ENCODE results near the gene KASH5. TPM values are rescaled to one million over a fixed set of nuclear protein-coding genes. Genes with fewer than 3 reads are reported as not detected.

Gene KASH5
- total RNA-seq, 5 donors from 2014 or later (not counting 1 experiment from before 2014, with no cell fraction given): 0.25 to 0.26 TPM; not detected in 3

DNA sequence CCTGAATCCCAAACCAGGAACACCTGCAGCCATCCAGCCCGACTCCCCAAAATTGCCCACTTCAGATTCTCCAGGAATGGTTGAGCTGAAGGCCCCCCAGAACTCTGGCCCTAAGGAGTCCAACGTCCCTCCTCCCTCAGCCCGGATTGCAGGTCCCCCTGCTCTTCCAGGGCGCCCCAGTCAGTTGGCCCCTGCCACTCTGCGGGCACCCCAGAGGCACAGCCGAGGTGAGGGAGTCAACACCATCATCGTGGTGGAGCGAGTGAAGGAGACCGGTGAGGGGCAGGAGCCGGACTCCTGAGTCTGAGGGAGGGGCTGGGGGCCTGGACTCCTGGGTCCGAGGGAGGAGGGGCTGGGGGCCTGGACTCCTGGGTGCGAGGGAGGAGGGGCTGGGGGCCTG lies 39.3 kb downstream of the KASH5 start:
- H3K4me1 ChIP-seq (ENCODE audit: control insufficient read depth in 1 of 2, extremely low read depth in 1 of 2, insufficient read depth in 2 of 2, low read length in 2 of 2): peaks cover 15 to 61% of the 10 kb centered on the region in 2 experiments
- DNase-seq: no peak
- H3K36me3 ChIP-seq (ENCODE audit: control insufficient read depth in 2 of 2, extremely low read depth in 1 of 2, insufficient read depth in 1 of 2, low read length in 1 of 2): no peaks in the 10 kb centered on the region
- 47% methylated on average over 12 of the region's 12 CpGs for WGBS (ENCODE audit: insufficient coverage)
- H3K4me3 Mint-ChIP-seq: peak overlapping the region in 1 of 3 donors; percentile 62
- H3K27ac Mint-ChIP-seq: peak overlapping the region in 1 of 2 donors; percentile 81
- no peak overlapping the region for H3K27ac ChIP-seq (ENCODE audit: low read length)
- ATAC-seq (replicated peaks in 1 of 4): no peak
- H3K27me3 ChIP-seq (replicated peaks in 1 of 2; ENCODE audit: control insufficient read depth in 2 of 2, extremely low read depth in 1 of 2, insufficient read depth in 2 of 2, low read length in 1 of 2): peaks cover 17 to 99% of the 10 kb centered on the region in 2 experiments
- peaks cover 6% of the 10 kb centered on the region for H3K36me3 Mint-ChIP-seq
- CTCF ChIA-PET: interaction anchor here in 1 of 2 donors (0.6 to 0.7 kb wide), 2 partner anchors 79 to 123 kb away, joined by 3 read pairs; no protein-coding TSS in a partner anchor
- peaks cover 74 to 88% of the 10 kb centered on the region in 2 donors for H3K27me3 Mint-ChIP-seq
- H3K4me1 Mint-ChIP-seq: peaks cover 55 to 69% (median 67%) of the 10 kb centered on the region in 3 donors
- H3K9me3 ChIP-seq: no peaks in the 10 kb centered on the region
- no peaks in the 10 kb centered on the region for H3K9me3 Mint-ChIP-seq
- H3K4me3 ChIP-seq (ENCODE audit: control insufficient read depth in 1 of 2, extremely low read depth in 1 of 2, low read length in 1 of 2): no peak overlapping the region
- POLR2A ChIA-PET: no interaction called here

- Mint-ChIP-seq H3K9me3 (no peaks in the 10 kb centered on the region), H3K36me3 (peaks cover 6% of the 10 kb centered on the region), H3K27me3 (peaks cover 70 to 89% of the 10 kb centered on the region in 2 donors), H3K4me1 (peaks cover 54 to 67% (median 65%) of the 10 kb centered on the region in 3 donors), H3K4me3 (peak overlapping the region; percentile 47 to 62 (median 49)), H3K27ac (no peak overlapping the region)
- H3K36me3 ChIP-seq (ENCODE audit: control insufficient read depth in 2 of 2, extremely low read depth in 1 of 2, insufficient read depth in 1 of 2, low read length in 1 of 2): no peaks in the 10 kb centered on the region
- 4% methylated on average over 45 of the region's 45 CpGs for WGBS (ENCODE audit: insufficient coverage)
- ChIA-PET POLR2A (interaction anchor here in 1 of 2 donors (0.6 kb wide), 1 partner anchor 34 kb away, joined by 3 read pairs; no protein-coding TSS in a partner anchor), CTCF (no interaction called here)
- DNase-seq (peak in 2 of 35 experiments; percentile 35 to 47), ATAC-seq (replicated peaks in 1 of 4) (peak; percentile 28 to 48 (median 44))
- no peaks in the 10 kb centered on the region for H3K9me3 ChIP-seq
- H3K27me3 ChIP-seq (replicated peaks in 1 of 2; ENCODE audit: control insufficient read depth in 2 of 2, extremely low read depth in 1 of 2, insufficient read depth in 2 of 2, low read length in 1 of 2): peaks cover 13 to 99% of the 10 kb centered on the region in 2 experiments
- H3K27ac ChIP-seq (ENCODE audit: low read length): no peak overlapping the region
- peaks cover 12 to 61% of the 10 kb centered on the region in 2 experiments for H3K4me1 ChIP-seq (ENCODE audit: control insufficient read depth in 1 of 2, extremely low read depth in 1 of 2, insufficient read depth in 2 of 2, low read length in 2 of 2)
- peak overlapping the region in 1 of 2 donors; percentile 36 for H3K4me3 ChIP-seq (ENCODE audit: control insufficient read depth in 1 of 2, extremely low read depth in 1 of 2, low read length in 1 of 2)
These were observed 40.0 kb downstream of the KASH5 start for GRCh38 chr19:49427855-49428546.

- CTCF ChIA-PET: interaction anchor here in 1 of 2 donors (0.7 kb wide), 1 partner anchor 88 kb away, joined by 3 read pairs; no protein-coding TSS in a partner anchor
- ATAC-seq (replicated peaks in 1 of 4) (no peak), DNase-seq (no peak)
- no peaks in the 10 kb centered on the region for H3K36me3 ChIP-seq (ENCODE audit: control insufficient read depth in 2 of 2, extremely low read depth in 1 of 2, insufficient read depth in 1 of 2, low read length in 1 of 2)
- H3K27ac Mint-ChIP-seq: no peak overlapping the region
- no peak overlapping the region for H3K27ac ChIP-seq (ENCODE audit: low read length)
- H3K27me3 ChIP-seq (replicated peaks in 1 of 2; ENCODE audit: control insufficient read depth in 2 of 2, extremely low read depth in 1 of 2, insufficient read depth in 2 of 2, low read length in 1 of 2): peaks cover 16 to 99% of the 10 kb centered on the region in 2 experiments
- POLR2A ChIA-PET: no interaction called here
- WGBS (ENCODE audit: insufficient coverage): 31% methylated on average over 13 of the region's 29 CpGs
- no peaks in the 10 kb centered on the region for H3K9me3 Mint-ChIP-seq
- H3K27me3 Mint-ChIP-seq: peaks cover 71 to 91% of the 10 kb centered on the region in 2 donors
- H3K9me3 ChIP-seq: no peaks in the 10 kb centered on the region
- H3K36me3 Mint-ChIP-seq: peaks cover 6% of the 10 kb centered on the region
- peaks cover 52 to 65% (median 64%) of the 10 kb centered on the region in 3 donors for H3K4me1 Mint-ChIP-seq
- H3K4me3 Mint-ChIP-seq: peak overlapping the region; percentile 37 to 62 (median 49)
- H3K4me3 ChIP-seq (ENCODE audit: control insufficient read depth in 1 of 2, extremely low read depth in 1 of 2, low read length in 1 of 2): peak overlapping the region in 1 of 2 donors; percentile 2
- peaks cover 7 to 61% of the 10 kb centered on the region in 2 experiments for H3K4me1 ChIP-seq (ENCODE audit: control insufficient read depth in 1 of 2, extremely low read depth in 1 of 2, insufficient read depth in 2 of 2, low read length in 2 of 2)
These were observed 40.8 kb downstream of the KASH5 start for GRCh38 chr19:49428547-49429451.

DNA sequence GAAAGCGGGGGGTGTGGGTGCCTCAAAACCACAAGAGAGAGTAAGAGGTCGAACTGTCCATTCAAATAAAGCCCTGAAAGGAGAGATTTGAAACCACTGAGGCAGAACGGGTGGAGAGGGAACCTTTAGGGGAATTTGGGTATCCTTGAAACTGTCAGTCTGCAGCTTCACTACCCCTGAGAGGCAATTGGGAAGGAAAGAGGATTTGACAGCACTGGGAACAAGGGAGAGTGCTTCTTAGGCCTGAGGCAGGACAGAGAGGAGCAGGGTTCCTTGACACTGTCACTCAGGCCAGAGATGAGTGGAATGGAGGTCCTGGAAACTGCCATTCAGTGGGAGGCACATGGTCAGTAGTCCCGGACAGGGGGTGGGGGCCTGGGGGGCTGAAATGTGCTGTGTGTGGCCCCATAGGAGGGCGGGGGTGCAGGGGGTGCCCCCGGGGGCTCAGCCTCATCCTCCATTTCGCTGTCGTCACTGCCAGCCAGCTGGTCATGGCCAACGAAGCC lies 42.2 kb downstream of the KASH5 start:
- ChIA-PET CTCF (no interaction called here), POLR2A (no interaction called here)
- ATAC-seq (replicated peaks in 1 of 4) (no peak), DNase-seq (no peak)
- H3K36me3 ChIP-seq (ENCODE audit: control insufficient read depth in 2 of 2, extremely low read depth in 1 of 2, insufficient read depth in 1 of 2, low read length in 1 of 2): no peaks in the 10 kb centered on the region
- H3K27ac Mint-ChIP-seq: peak overlapping the region in 1 of 2 donors; percentile 32
- peaks cover 71 to 92% of the 10 kb centered on the region in 2 donors for H3K27me3 Mint-ChIP-seq
- peaks cover 6% of the 10 kb centered on the region for H3K36me3 Mint-ChIP-seq
- no peak overlapping the region for H3K4me3 ChIP-seq (ENCODE audit: control insufficient read depth in 1 of 2, extremely low read depth in 1 of 2, low read length in 1 of 2)
- peaks cover 16 to 100% of the 10 kb centered on the region in 2 experiments for H3K27me3 ChIP-seq (replicated peaks in 1 of 2; ENCODE audit: control insufficient read depth in 2 of 2, extremely low read depth in 1 of 2, insufficient read depth in 2 of 2, low read length in 1 of 2)
- no peak overlapping the region for H3K4me3 Mint-ChIP-seq
- H3K27ac ChIP-seq (ENCODE audit: low read length): no peak overlapping the region
- no peaks in the 10 kb centered on the region for H3K9me3 ChIP-seq
- WGBS (ENCODE audit: insufficient coverage): 57% methylated on average over 8 of the region's 9 CpGs
- H3K4me1 Mint-ChIP-seq: peaks cover 43 to 53% (median 52%) of the 10 kb centered on the region in 3 donors
- H3K9me3 Mint-ChIP-seq: no peaks in the 10 kb centered on the region
- peaks cover 7 to 58% of the 10 kb centered on the region in 2 experiments for H3K4me1 ChIP-seq (ENCODE audit: control insufficient read depth in 1 of 2, extremely low read depth in 1 of 2, insufficient read depth in 2 of 2, low read length in 2 of 2)

- H3K9me3 Mint-ChIP-seq: no peaks in the 10 kb centered on the region
- Histone ChIP-seq H3K27me3 (replicated peaks in 1 of 2; ENCODE audit: control insufficient read depth in 2 of 2, extremely low read depth in 1 of 2, insufficient read depth in 2 of 2, low read length in 1 of 2) (peaks cover 13 to 100% of the 10 kb centered on the region in 2 experiments), H3K4me1 (ENCODE audit: control insufficient read depth in 1 of 2, extremely low read depth in 1 of 2, insufficient read depth in 2 of 2, low read length in 2 of 2) (peaks cover 7 to 59% of the 10 kb centered on the region in 2 experiments), H3K4me3 (ENCODE audit: control insufficient read depth in 1 of 2, extremely low read depth in 1 of 2, low read length in 1 of 2) (no peak overlapping the region), H3K36me3 (ENCODE audit: control insufficient read depth in 2 of 2, extremely low read depth in 1 of 2, insufficient read depth in 1 of 2, low read length in 1 of 2) (no peaks in the 10 kb centered on the region), H3K9me3 (no peaks in the 10 kb centered on the region), H3K27ac (ENCODE audit: low read length) (no peak overlapping the region)
- H3K4me1 Mint-ChIP-seq: peaks cover 39 to 52% (median 48%) of the 10 kb centered on the region in 3 donors
- WGBS (ENCODE audit: insufficient coverage): 55% methylated on average over 26 of the region's 28 CpGs
- DNase-seq (peak in 1 of 35 experiments; percentile 48), ATAC-seq (replicated peaks in 1 of 4) (peak in 1 of 4 experiments; percentile 37)
- H3K4me3 Mint-ChIP-seq: no peak overlapping the region
- peaks cover 6% of the 10 kb centered on the region for H3K36me3 Mint-ChIP-seq
- peak overlapping the region in 1 of 2 donors; percentile 52 for H3K27ac Mint-ChIP-seq
- ChIA-PET CTCF (interaction anchor here in 1 of 2 donors (0.6 kb wide), 1 partner anchor 118 kb away, joined by 10 read pairs; no protein-coding TSS in a partner anchor), POLR2A (no interaction called here)
- peaks cover 71 to 92% of the 10 kb centered on the region in 2 donors for H3K27me3 Mint-ChIP-seq
These were observed 42.8 kb downstream of the KASH5 start for GRCh38 chr19:49430678-49431329.
